ENCODE data around the gene DHRS13. TPM values are rescaled to one million over a fixed set of nuclear protein-coding genes. Genes with fewer than 3 reads are reported as not detected.

DHRS13 gene
- total RNA-seq, 1 donor from 2014 or later = 11.8 TPM

DNA sequence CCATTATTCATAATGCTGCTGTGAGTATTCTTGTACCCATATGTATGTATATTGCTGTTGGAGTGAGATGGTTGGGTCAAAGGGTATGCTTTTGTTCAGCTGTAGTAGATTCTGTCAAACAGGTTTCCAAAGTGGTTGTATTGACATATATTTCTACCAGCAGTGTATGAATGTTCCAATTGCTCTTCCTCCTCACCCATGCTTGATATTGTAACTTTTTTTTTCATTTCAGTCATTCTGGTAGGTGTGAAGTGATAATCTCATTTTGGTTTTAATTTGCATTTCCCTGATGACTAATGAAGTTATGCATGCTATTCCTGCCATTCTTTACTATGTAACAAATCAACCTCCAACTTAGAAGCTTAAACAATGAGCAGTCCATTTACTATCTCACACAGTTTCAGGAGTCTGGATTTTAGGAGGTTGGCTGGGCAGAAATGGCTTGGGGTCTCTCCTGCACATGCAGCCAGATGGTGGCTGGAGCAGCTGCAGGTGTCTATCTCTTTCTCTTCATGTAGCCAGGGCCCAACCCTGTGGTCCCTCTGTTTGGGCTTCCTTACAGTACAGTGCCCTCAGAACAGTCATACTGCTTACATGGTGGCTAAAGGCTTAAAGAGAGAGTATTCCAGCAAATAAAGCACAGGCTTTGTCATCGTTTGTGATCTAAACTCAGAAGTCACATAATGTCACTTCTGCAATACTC lies 26.9 kb downstream of the DHRS13 start:
- Histone ChIP-seq H3K36me3 (peaks cover 0 to 18% of the 10 kb centered on the region in 2 donors), H3K4me1 (no peaks in the 10 kb centered on the region), H3K27ac (no peak overlapping the region), H3K9me3 (no peaks in the 10 kb centered on the region), H3K4me3 (no peak overlapping the region), H3K27me3 (no peaks in the 10 kb centered on the region)
- intact Hi-C loops (cut with DNase I) = no loop called here
- DNase-seq (ENCODE audit: extremely low spot score in 2 of 2) = no peak
- TF ChIP-seq POLR2A (IDR thresholded peaks at IDR 0.05) = no peak
- TF ChIP-seq, protein P1, sequence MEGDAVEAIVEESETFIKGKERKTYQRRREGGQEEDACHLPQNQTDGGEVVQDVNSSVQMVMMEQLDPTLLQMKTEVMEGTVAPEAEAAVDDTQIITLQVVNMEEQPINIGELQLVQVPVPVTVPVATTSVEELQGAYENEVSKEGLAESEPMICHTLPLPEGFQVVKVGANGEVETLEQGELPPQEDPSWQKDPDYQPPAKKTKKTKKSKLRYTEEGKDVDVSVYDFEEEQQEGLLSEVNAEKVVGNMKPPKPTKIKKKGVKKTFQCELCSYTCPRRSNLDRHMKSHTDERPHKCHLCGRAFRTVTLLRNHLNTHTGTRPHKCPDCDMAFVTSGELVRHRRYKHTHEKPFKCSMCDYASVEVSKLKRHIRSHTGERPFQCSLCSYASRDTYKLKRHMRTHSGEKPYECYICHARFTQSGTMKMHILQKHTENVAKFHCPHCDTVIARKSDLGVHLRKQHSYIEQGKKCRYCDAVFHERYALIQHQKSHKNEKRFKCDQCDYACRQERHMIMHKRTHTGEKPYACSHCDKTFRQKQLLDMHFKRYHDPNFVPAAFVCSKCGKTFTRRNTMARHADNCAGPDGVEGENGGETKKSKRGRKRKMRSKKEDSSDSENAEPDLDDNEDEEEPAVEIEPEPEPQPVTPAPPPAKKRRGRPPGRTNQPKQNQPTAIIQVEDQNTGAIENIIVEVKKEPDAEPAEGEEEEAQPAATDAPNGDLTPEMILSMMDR (IDR thresholded peaks at IDR 0.05) = no peak
- no peak for TF ChIP-seq POLR2AphosphoS5 (IDR thresholded peaks at IDR 0.05; ENCODE audit: insufficient read depth in 1 of 2, low read depth in 1 of 2)

DNA sequence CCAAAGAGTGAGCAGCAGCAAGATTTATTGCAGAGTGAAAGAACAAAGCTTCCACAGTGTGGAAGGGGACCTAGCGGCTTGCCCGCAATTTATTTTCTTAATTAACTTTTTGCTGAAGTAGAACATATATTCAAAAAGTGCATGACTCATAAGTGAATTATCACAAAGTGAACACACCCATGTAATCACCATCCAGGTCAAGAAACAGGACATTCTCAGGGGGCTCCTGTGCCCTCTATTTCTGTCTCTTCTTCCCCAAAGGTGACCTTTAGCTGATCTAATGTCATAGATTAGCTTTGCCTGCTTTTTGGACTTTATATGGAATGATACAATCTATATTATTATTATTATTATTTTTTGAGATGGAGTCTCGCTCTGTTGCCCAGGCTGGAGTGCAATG lies 28.1 kb downstream of the DHRS13 start:
- intact Hi-C loops (cut with DNase I) = no loop called here

GRCh38 chr17:28873839-28874238 lies 29.0 kb downstream of the DHRS13 start:
- intact Hi-C loops (cut with DNase I) = no loop called here
- TF ChIP-seq POLR2A (IDR thresholded peaks at IDR 0.05) (no peak), POLR2AphosphoS5 (IDR thresholded peaks at IDR 0.05; ENCODE audit: insufficient read depth in 1 of 2, low read depth in 1 of 2) (no peak)
- TF ChIP-seq, protein P1 (IDR thresholded peaks at IDR 0.05) = no peak
- Histone ChIP-seq H3K9me3 (no peaks in the 10 kb centered on the region), H3K4me1 (no peaks in the 10 kb centered on the region), H3K27me3 (no peaks in the 10 kb centered on the region), H3K27ac (no peak overlapping the region), H3K4me3 (no peak overlapping the region), H3K36me3 (no peaks in the 10 kb centered on the region)
- DNase-seq (ENCODE audit: extremely low spot score in 2 of 2) = no peak

More for the DNA sequence above, 28.1 kb downstream of the DHRS13 start:
- H3K27me3 ChIP-seq = no peaks in the 10 kb centered on the region
- H3K4me1 ChIP-seq = no peaks in the 10 kb centered on the region
- no peak for DNase-seq (ENCODE audit: extremely low spot score in 2 of 2)
- no peaks in the 10 kb centered on the region for H3K9me3 ChIP-seq
- H3K4me3 ChIP-seq = no peak overlapping the region
- H3K27ac ChIP-seq = no peak overlapping the region
- TF ChIP-seq POLR2AphosphoS5 (IDR thresholded peaks at IDR 0.05; ENCODE audit: insufficient read depth in 1 of 2, low read depth in 1 of 2) (no peak), POLR2A (IDR thresholded peaks at IDR 0.05) (no peak)
- TF ChIP-seq, protein P1 (IDR thresholded peaks at IDR 0.05) = no peak
- H3K36me3 ChIP-seq = peaks cover 0 to 6% of the 10 kb centered on the region in 2 donors

DNA sequence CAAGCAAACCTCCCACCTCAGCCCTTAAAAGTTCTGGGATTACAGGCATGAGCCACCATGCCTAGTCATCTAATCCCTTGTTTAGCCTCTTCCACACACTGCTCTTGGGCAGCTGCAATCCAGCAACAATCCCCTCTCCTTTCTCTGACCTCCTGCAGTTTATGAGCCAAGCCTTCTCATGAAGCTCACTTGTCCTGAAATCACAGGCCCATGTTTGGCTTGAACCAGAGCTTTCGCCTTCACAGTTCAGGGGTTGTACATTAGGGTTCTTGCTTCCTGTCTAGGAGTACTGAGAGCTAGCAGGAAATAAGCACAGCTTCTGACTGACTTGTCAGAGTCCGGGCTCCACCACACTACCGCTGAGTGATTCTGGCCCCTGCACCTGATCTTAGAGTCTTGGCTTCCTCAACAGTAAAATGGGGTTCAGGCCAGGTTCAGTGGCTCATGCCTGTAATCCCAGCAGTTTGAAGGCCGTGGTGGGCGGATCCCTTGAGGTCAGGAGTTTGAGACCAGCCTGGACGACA lies 31.8 kb downstream of the DHRS13 start:
- no peaks in the 10 kb centered on the region for H3K27me3 ChIP-seq
- H3K9me3 ChIP-seq = no peaks in the 10 kb centered on the region
- H3K4me3 ChIP-seq = no peak overlapping the region
- H3K36me3 ChIP-seq = no peaks in the 10 kb centered on the region
- TF ChIP-seq POLR2A (IDR thresholded peaks at IDR 0.05) (no peak), POLR2AphosphoS5 (IDR thresholded peaks at IDR 0.05; ENCODE audit: insufficient read depth in 1 of 2, low read depth in 1 of 2) (no peak)
- TF ChIP-seq, protein P1 (IDR thresholded peaks at IDR 0.05) = no peak
- no peak overlapping the region for H3K27ac ChIP-seq
- no peaks in the 10 kb centered on the region for H3K4me1 ChIP-seq
- DNase-seq (ENCODE audit: extremely low spot score in 2 of 2) = no peak
- intact Hi-C loops (cut with DNase I) = no loop called here

GRCh38 chr17:28867276-28867675 lies 35.6 kb downstream of the DHRS13 start:
- TF ChIP-seq POLR2A (IDR thresholded peaks at IDR 0.05) = no peak
- TF ChIP-seq, protein P1 (IDR thresholded peaks at IDR 0.05) = no peak
- no peak for TF ChIP-seq POLR2AphosphoS5 (IDR thresholded peaks at IDR 0.05; ENCODE audit: insufficient read depth in 1 of 2, low read depth in 1 of 2)
- Histone ChIP-seq H3K36me3 (no peaks in the 10 kb centered on the region), H3K9me3 (no peaks in the 10 kb centered on the region), H3K27me3 (no peaks in the 10 kb centered on the region), H3K27ac (no peak overlapping the region), H3K4me3 (no peak overlapping the region), H3K4me1 (no peaks in the 10 kb centered on the region)
- DNase-seq (ENCODE audit: extremely low spot score in 2 of 2) = no peak
- intact Hi-C loops (cut with DNase I) = no loop called here

All from vagina (tissue), 2 donors.